ENCODE data around the gene OSBPL6. TPM values are rescaled to one million over a fixed set of nuclear protein-coding genes. Genes with fewer than 3 reads are reported as not detected.

The OSBPL6 gene
- total RNA-seq, 1 experiment from 2014 or later: 4.6 TPM

- Histone ChIP-seq H3K14ac (ENCODE audit: insufficient read depth, low read length) (no peak overlapping the region), H2BK5ac (ENCODE audit: insufficient read length, low read length) (no peak overlapping the region), H3K23me2 (ENCODE audit: insufficient read length, low read depth, low read length, poor library complexity, severe bottlenecking) (no peaks in the 10 kb centered on the region), H2AFZ (ENCODE audit: low read length) (no peak overlapping the region), H3K79me2 (ENCODE audit: insufficient read depth, low read length) (no peaks in the 10 kb centered on the region), H3K9ac (ENCODE audit: extremely low read depth, insufficient read length, low read length) (no peak overlapping the region), H3T11ph (ENCODE audit: low read length) (no peak overlapping the region), H3K4me2 (ENCODE audit: insufficient read depth, insufficient read length, low read length) (no peak overlapping the region), H4K5ac (ENCODE audit: insufficient read length, low read depth, low read length) (no peak overlapping the region), H3K4me1 (ENCODE audit: insufficient read depth, low read length) (peaks cover 2% of the 10 kb centered on the region; the same call in 1 of the 2 replicates), H2BK20ac (ENCODE audit: low read depth, low read length, poor library complexity, severe bottlenecking) (no peak overlapping the region), H4K20me1 (ENCODE audit: control insufficient read depth, insufficient read depth, insufficient read length) (no peaks in the 10 kb centered on the region), H2BK15ac (ENCODE audit: low read depth, low read length) (no peak overlapping the region), H3K9me3 (ENCODE audit: control insufficient read depth, low read depth, low read length) (no peaks in the 10 kb centered on the region), H4K8ac (replicated peaks; ENCODE audit: insufficient read length, low read depth, low read length) (no peak overlapping the region), H3K79me1 (ENCODE audit: insufficient read depth, low read depth, low read length, poor library complexity, severe bottlenecking) (no peaks in the 10 kb centered on the region), H2AK5ac (ENCODE audit: insufficient read length, low read length) (no peak overlapping the region), H3K18ac (ENCODE audit: insufficient read length, low read depth, low read length) (no peak overlapping the region), H2BK120ac (ENCODE audit: low read depth, low read length, poor library complexity, severe bottlenecking) (no peak overlapping the region), H2BK12ac (ENCODE audit: insufficient read length, low read depth, low read length) (no peak overlapping the region), H3K27me3 (ENCODE audit: insufficient read depth, low read length) (no peaks in the 10 kb centered on the region), H3K4ac (ENCODE audit: low read depth, low read length) (no peak overlapping the region), H3K27ac (ENCODE audit: insufficient read length, low read depth, low read length) (no peak overlapping the region), H3K56ac (ENCODE audit: insufficient read length, low read depth, low read length) (no peak overlapping the region), H4K91ac (ENCODE audit: insufficient read length, low read depth, low read length) (no peak overlapping the region), H3K23ac (ENCODE audit: insufficient read length, low read depth, low read length) (no peak overlapping the region)
- Mint-ChIP-seq H3K27me3 (ENCODE audit: low read depth) (no peaks in the 10 kb centered on the region), H3K4me3 (no peak overlapping the region), H3K9me3 (no peaks in the 10 kb centered on the region), H3K4me1 (peaks cover 25 to 29% of the 10 kb centered on the region in 2 experiments), H3K27ac (no peak overlapping the region), H3K36me3 (ENCODE audit: insufficient read depth in 1 of 3, low read depth in 3 of 3) (no peaks in the 10 kb centered on the region; a peak in 1 of 7 replicates)
- WGBS (ENCODE audit: extremely low coverage, insufficient read length, low lambda C conversion rate): no CpG with 5 or more reads among the region's 5 CpGs
- no peak for DNase-seq
- no peak for TF ChIP-seq CTCF (conservative IDR thresholded peaks at IDR 0.05)
These were observed 76.0 kb downstream of the OSBPL6 start for GRCh38 chr2:178270338-178270737.

Data from H9 (cell line).